DMS153 treated with DMSO at 0.1 percent for 48 hours (cell line): ENCODE results near the gene B3GNT5.

Experiments
- DNase-seq: peaks from one replicate; lab custom pipeline; 2025; ENCODE audit not compliant: unreplicated experiment; lab: John Stamatoyannopoulos, UW

Gene B3GNT5, protein sequence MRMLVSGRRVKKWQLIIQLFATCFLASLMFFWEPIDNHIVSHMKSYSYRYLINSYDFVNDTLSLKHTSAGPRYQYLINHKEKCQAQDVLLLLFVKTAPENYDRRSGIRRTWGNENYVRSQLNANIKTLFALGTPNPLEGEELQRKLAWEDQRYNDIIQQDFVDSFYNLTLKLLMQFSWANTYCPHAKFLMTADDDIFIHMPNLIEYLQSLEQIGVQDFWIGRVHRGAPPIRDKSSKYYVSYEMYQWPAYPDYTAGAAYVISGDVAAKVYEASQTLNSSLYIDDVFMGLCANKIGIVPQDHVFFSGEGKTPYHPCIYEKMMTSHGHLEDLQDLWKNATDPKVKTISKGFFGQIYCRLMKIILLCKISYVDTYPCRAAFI

DNA sequence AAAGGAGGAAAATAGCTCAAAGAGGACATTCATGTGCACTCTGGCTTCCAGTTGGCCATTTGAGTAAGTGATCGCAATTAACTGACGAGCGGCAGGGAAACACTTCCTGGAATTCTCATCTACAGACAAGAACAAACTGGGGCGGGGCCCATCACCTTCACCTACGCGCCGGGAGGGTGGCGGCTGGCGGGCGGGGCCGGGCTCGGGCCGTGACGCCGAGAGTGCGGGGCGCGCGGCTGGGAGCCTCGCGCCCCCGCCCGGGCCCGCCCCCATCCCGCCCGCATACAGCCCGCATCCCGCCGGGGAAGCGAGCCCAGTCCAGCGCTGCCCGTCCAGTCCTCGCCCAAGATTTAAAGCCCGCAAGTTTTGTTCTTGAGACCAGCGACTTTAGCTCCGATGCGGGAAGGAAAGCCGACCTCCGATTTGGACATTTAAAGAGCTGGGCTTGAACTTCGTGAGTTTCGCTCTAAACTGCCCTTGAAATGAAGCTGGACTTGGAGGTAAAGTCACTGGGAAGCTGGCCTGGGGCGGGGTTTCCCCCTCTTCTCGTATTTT, at the start of gene B3GNT5:
Gene B3GNT5, plus strand, starts transcription at position 281 of the 555 bp plus-strand sequence. CDS start 16,546 bp downstream, outside the sequence.
- DNase-seq = peak; percentile 91

DNA sequence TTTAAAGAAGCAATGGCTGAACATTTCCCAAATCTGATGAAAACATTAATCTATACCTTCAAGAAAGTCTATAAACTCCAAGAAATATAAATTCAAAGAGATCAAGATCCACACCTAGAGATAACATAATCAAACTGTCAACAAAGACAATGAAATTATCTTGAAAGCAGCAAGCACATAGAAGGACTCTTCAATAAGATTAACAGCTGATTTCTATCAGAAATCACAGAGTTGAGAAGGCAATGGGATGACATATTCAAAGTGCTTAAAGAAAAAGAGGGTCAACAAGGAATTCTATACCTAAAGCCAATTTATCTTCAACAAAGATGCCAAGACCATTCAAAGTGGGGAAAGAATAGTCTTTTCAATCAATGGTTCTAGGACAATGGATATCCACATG, 49.4 kb upstream of the B3GNT5 start:
- no peak for DNase-seq

DNA sequence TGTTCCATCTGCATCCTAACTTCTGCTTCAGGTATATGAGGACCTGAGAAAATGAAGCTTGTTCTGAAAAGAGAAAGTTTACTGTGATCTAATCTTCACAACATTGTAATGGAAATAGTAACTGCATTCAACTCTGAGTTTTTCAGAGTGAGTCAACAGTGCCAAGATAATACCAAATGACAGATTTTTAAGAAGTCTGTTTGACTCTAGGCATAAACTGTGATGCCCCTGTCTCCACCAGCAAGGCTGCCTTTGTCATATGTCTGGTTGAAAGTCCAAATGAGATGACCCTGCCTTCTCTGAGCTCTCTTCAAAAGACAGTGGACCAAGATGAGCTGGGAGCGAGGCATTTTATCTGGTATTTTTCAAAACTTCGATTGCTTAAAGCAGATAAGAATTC, 44.8 kb upstream of the B3GNT5 start:
- no peak for DNase-seq

DNA sequence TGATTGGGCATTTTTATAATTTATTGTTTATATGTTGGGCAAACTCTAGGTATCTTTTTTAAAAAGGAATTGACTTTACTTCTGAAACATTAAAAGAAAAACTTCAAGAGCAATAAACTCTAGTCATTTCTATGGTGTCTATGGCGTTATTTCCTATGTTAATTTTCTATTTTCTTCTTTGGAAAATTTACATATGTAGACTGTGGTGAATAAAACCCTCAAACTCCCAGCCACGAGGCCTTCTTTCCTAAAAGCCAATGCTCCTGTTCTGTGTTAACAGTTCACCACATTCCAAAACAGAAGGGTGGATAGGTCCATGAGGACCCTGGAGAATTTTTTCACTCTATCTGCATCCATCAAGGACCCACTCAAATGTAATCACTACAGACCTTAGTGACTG, 44.3 kb upstream of the B3GNT5 start:
- no peak for DNase-seq

DNA sequence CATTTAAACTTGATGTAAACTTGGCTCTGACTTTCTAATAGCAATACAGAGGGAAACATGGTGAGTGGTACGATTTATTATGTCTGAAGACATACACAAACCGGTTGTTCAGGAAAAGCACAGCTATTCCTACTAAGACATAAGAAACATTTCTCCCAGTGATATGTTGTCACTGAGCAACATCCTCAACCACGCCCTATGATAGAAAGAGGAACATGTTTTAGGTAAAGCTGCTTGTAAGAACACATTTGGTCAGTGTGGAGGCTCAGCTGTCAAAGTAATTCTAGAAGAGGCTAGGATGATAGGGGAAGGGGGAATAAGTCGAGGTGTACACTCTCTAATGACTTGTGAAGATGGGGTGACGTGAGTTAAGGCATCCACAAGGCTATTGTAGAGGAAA, 42.7 kb upstream of the B3GNT5 start:
- no peak for DNase-seq

DNA sequence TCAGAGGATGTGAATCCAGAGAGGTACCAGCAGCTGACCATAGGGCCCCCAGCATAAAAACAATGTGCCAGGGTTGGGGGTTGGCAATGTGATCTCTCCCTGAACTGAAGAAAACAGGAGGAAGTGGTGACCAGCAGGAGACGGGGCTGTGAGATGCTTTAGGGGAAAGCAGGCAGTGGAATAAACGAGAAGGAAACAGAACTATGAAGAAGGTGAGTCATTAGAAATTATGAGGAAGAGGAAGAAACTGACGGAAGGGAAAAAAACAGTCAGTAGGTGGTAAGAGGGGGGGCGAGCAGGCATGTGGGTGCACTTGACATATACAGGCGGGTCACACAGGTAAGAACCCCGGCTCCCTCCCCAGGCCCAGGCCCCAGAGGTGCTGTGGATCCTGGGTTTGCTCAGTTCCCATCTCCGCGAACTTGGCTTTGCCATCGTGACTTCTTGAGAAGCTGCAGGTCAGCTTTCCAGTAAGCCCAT, 42.2 kb upstream of the B3GNT5 start:
- DNase-seq = no peak

DNA sequence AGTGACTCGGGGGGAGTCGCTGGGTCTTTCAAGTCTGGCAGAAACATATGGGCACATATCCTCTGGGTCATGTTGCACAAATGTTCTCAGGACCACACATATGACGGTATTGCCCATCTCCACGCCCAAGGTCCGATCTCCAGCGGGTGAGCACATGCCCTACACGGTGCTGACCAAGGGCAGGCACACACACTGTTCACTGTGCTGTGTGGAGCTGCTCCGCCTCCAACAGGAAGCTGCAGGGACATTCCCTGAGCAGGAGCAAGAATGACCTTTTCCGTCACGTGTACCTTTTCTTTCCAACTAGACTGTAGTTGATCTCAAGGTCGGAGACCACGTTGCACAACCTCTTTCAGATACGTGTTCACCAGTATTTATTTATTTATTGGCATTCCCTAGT, 41.7 kb upstream of the B3GNT5 start:
- no peak for DNase-seq

DNA sequence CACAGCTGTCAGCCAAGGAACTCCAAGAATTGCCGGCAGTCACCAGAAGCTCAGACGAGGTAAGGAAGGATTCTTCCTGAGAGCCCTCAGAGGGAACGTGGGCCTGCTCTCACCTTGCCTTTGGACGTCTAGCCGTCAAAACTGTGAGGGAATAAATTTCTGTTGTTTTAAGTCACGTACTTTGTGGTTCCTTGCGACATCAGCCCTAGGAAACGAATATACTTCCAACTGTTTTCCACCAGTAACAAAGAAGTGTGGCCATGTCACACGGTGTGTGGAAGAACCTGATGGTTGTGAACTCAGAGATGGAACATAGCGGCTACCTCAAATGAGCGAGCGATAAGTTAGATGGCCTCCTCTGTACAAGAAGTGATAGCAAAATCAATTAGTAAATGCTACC, 41.0 kb upstream of the B3GNT5 start:
- no peak for DNase-seq

DNA sequence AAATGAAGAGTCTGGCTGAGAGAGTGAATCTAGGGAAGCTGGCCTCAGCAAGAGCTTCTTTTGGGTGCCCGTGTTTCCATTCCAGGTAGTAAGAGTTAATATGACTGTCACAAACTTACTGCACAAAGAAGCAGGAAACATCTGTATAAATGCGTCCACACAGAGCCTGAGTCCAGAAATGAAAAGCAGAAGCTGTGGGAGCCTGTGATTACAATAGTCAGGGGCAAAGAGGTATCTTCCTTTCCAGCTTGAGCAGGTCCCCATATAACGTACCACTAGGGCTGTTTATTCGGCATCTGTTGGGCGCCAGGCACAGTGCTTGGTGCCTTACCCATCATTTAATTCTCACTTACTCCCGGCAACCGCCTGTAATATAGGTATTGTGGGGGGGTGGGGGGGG, 40.5 kb upstream of the B3GNT5 start:
- no peak for DNase-seq

DNA sequence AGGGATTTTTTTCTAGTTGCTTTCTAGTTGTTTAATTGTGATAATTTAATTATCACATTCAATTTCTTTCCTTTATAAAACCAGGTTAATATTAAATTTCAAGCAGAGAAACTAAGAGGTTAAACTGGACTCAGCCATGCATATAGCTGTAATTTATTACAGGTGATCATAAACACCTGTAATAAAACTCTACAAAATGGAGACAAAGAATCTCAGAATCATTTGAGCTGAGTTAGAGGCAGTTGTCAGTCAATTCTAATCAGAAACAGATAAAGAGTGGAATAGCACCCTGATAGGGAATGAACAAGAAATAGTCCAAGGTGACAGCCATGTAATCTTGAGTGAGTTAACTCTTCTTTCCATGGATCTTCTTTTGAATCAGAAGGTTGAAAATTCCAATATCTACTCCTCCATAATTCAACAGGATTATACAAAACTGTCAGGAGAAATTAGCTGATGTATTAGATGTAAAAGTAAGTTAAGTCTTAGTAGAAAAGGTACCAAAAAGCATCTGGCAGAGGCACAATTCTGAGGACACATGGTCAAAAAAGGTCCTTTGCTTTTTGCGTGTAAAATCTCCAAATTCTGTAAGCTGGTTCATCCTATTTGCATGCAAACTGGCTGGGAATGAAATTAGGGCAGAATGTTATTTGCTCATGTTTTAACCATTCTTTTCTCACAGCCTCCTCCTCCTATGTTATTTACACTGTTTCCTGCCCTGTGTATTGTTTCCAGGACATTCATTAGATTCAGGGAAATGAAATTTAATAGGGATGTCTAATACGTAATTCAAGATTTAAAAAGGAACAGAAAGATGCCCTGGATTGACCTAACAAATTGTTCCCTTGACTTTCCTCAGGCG, 39.4 kb upstream of the B3GNT5 start:
- no peak for DNase-seq

DNA sequence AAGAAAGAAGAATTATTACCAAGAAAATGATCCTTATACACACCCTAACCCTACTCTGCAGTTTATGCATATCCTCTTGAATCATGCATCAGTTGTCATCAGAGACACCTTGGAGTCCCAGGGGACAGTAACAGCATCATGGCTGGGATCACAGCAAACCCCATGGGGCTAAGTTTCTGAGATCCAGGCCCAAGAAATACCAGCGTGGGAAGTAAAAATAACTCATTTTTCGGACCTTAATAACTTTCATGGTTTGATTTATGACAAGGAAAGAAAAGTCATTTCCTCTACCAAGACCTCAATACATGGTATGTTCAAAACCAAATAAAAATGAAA, 38.8 kb upstream of the B3GNT5 start:
- DNase-seq = no peak

DNA sequence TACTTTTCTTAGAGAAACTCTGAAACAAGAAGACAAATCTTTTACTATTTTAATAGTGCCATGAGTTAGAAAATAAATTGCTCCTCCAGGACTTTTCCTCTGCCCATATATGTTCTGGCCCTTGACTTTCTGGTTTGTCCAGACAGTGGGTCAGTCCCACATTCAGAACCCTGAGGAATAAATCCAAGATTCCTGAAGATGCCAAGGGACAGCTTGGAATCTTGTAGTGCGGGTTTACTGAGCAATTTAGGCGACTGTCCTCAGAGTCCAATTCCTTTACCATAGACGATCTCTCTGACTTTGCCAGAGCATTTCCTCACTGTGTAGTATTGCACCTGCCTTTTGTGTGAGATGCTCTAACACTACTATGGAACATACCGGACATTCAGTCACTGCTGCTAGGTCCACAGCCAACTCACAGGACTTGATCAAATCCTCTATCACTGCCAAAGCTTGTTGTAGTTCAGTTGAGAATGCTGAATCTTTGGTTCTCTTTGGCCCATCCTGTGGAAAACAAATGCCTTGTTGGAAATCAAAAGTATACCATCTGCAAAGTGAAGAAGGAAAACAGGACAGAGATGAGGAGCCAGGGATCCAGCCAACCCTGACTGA, 37.4 kb upstream of the B3GNT5 start:
- DNase-seq = no peak

DNA sequence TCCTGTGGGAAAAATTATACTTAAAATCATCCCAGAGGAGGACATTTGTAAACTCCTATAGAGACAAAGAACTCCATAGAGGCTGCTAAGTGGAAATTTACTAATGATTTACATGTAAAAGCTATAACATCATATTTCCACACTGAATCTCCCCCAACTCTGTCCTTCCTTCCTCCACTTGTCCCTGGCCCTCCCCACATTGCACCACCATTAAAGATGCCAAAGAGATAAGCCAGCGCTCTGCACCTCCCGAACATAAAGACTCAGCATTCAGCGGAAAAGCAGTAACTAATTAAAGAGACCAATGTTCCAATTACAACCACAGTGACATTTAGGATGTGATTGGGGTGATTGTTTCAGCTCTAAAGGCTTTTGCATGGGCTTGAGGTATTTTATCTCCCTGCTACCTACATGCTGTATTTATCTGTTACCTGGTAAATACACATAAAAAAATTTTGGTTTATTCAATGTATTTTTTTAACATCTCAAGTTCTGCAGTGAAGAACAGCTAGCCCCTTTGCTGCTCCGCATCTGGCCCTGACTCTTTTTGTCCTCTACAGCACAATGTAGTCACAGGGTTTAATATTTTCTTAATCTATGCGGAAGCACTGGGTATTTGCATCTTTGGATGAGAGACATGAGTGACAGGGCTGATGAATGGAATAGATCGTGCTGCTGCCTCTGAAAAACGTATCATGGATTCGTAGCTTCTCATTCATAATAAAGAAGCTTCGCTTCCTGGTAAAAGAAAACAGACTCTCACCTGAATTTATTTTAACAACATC, 35.3 kb upstream of the B3GNT5 start:
- no peak for DNase-seq

DNA sequence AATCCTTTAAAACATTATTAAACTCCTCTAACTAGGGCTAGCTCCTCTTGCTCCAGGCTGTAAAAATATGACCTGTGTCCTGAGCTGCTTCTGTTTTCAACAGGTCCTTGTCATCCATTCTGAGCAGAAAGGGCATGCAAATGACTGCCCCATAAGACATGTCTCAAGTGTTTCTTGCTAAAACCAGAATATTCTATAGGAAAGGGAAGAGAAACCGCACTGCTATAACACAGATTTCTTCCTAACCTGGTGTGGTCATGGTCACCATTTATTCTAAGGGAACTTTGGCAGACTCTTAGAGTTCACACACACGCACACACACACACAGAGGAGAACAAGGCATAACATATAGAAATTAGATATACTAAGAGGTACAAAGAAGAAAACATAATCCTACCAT, 34.2 kb upstream of the B3GNT5 start:
- DNase-seq = no peak

DNA sequence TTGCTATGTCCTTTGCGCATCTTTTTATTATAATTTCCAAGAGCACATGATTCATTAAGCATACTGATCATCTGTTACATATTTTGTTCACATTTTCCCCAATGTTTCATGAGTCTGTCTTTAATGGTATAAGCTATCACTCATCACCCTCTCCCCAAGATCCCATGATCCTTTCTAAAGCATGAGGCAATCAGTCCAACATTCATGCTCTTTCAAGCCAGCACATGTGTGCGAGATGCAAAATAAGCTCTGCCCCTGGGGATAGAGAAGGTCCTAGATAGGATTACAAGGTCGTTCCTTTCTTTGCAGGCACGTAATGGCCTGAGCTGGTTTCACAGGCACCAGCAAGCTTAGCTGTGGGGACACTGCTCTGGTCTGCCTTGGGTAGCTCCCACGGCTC, 32.2 kb upstream of the B3GNT5 start:
- no peak for DNase-seq

DNA sequence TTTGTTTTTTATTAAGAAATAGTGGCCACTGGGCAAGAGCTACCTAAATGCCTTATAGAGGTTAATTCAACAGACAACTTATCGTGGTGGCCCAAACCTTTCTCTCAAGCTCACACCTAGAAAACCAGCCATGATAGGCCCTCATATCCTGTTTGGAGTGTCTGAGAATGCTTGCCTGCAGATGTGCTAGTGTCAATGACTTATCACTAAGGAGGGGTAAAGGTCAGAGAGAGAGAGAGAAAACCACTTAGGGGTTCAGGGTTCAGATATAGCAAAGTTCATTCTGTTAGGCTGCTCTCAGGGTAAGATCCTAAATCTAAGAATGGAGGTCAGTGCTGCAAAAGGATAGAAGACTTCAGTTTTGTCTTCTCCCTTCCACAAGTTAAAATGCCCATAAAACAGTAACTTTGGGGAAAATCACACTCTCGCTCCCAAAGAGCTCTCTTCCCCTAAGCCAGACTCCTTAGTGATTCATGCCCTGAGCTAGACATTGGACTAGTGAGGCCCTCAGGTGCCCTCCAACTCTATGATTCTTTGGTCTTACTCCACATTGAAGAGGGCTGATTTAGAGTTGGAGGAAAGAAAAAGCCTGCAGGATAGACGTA, 30.3 kb upstream of the B3GNT5 start:
- DNase-seq = no peak

DNA sequence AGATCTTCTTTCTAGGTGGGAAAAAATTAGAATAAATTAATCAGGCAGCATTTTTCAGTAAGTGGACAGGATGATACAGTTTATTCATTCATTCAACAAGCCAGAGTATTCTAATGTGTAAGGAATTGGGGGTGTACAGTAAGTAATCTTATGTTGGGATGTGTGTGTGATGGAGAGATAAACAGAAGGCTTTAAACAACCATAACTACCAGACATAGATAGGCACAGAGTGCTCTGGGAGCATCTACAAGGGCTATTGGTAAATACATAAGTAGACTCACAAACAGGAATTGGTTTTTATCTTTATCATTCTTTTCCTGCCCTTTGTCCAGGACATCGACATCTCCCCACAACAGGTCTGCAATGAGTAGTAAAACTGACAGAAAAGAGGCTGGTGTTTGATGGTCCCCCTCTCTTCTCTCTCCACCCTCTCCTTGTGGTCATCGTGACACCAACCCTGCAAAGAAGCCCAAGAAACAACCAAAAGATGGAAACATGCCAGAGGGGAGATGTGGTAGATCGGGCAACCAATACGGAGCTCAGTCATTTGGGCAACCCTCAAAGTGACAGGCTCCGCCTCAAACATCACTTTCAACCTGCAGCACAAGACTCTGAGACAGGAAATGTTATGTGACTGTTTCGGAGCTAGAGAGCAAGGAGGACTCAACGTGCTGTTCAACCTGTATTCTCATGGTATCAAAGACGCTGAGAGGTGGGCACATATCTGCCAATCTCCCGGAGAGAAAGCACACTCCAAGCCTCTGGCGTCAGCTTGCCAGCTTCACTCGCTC, 28.7 kb upstream of the B3GNT5 start:
- no peak for DNase-seq

DNA sequence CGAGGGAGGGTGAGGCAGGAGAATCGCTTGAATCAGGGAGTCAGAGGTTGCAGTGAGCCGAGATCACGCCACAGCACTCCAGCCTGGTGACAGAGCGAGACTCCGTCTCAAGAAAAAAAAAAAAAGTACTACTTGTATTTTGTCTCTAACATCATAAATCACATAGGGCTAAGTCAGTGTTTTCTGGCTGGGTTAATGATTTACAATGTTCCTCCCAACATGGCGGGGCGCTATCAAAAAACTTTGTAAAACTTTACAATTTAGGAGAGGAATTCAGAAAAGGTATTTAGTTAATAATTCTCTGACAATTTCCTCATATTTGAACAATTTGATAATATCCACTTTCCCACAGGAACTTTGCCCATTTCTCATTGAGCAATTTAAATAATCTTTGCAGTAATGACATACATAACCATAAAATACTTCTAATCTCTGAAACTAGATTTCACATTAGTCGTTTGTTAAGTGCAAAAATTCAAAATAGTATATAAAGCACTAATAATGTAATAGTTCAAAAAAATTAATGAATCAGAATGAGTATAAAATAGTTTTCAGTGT, 26.6 kb upstream of the B3GNT5 start:
- no peak for DNase-seq

DNA sequence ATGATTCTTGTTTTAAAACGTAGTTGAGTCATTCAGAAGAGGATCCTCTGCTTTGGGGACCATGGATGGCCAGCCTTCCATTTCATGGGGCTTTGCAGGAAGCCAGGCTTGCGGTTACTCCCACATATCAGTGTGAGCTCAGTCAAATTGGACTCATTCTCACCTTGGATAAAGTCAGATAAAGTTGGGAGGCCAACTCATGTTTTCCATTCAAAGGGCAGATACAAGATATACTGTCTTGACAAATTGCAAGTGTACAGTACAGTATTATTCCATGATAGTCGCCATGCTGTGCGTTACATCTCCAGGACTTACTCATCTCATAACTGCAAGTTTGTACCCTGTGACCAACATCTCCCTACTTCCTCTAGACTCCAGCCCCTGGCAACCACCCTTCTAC, 25.5 kb upstream of the B3GNT5 start:
- DNase-seq = no peak
